ENCODE measurements around the gene WDR87.

The WDR87 gene

DNA sequence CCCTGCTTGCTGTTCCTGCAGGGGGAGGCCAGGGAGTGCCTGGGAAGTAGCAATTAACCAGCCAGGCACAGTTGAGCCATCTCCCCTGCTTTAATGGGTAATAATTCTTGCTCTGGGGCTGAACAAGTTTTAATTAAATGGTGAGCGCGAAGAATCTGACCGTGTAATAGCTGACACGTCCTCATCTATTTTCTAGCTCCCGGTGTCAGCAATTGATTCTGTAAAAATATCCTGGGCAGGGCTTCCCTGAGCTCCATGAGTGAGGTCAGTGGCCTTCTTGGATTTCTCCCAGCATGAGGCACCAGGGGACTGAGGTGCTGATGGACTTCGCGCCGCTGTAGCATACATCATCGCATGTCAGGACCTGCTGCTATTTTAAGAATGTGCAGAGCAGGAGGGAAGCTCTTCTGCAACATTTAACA is 27.6 kb upstream of the WDR87 start:
- TF ChIP-seq, protein P1, sequence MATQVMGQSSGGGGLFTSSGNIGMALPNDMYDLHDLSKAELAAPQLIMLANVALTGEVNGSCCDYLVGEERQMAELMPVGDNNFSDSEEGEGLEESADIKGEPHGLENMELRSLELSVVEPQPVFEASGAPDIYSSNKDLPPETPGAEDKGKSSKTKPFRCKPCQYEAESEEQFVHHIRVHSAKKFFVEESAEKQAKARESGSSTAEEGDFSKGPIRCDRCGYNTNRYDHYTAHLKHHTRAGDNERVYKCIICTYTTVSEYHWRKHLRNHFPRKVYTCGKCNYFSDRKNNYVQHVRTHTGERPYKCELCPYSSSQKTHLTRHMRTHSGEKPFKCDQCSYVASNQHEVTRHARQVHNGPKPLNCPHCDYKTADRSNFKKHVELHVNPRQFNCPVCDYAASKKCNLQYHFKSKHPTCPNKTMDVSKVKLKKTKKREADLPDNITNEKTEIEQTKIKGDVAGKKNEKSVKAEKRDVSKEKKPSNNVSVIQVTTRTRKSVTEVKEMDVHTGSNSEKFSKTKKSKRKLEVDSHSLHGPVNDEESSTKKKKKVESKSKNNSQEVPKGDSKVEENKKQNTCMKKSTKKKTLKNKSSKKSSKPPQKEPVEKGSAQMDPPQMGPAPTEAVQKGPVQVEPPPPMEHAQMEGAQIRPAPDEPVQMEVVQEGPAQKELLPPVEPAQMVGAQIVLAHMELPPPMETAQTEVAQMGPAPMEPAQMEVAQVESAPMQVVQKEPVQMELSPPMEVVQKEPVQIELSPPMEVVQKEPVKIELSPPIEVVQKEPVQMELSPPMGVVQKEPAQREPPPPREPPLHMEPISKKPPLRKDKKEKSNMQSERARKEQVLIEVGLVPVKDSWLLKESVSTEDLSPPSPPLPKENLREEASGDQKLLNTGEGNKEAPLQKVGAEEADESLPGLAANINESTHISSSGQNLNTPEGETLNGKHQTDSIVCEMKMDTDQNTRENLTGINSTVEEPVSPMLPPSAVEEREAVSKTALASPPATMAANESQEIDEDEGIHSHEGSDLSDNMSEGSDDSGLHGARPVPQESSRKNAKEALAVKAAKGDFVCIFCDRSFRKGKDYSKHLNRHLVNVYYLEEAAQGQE (IDR thresholded peaks at IDR 0.05; ENCODE audit: insufficient read depth in 1 of 2, low read depth in 2 of 2, low read length in 2 of 2) = no peak
- no peak for TF ChIP-seq FOXP2 (optimal IDR thresholded peaks at IDR 0.05; ENCODE audit: borderline replicate concordance, extremely low read depth, extremely low read length, insufficient read depth)

DNA sequence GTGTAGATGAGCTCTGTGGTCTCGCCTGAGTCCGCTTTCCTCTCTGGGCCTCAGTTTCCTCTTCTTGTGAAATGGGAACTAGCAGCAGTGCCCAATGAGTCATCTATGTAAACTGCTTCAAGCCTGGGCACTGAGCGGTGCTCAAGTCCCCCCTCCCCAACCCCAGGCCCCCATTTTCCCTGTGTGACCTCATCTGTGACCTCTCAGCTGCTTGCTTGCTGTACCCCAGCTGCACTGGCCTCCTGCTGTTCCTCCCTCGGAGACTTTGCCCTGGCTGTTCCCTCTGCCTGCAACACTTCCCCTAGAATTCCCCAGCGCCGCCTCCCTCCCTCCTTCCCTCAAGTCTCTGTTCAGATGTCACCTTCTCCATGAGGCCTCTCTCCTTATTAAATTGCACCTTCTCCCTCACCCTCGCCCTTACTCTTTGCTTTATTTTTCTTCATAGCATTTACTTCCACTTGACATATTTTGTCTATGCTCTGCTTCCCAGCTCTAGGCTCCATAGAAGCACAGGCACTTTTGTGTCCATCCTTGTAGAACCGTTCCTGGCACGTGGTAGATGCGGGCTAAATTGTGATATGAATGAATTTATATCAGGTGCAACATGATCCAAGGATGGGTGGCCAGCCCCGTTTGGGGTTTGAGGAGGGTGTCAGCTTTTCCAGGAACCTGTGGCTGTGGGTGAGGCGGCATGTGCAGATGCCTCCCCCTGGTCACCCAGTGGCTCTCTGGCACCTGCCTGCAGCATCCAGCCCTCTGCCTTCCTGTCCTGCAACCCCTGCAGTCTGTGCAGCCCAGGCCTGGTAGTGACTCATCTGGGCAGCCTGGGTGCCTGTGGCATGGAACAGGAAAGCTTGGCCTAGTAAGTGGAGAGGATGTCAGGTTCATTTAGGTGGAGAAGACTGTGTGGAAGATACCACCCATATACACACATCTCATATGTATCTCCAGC is 26.9 kb upstream of the WDR87 start:
- TF ChIP-seq POLR2AphosphoS5 (IDR thresholded peaks at IDR 0.05; ENCODE audit: low read depth, low read length) = no peak
- TF ChIP-seq SIN3A (IDR thresholded peaks at IDR 0.05; ENCODE audit: borderline replicate concordance, insufficient read depth, low read length) = no peak
- TF ChIP-seq TAF1 (IDR thresholded peaks at IDR 0.05; ENCODE audit: borderline replicate concordance, insufficient read depth, low read length) = no peak
- TF ChIP-seq FOXP2 (optimal IDR thresholded peaks at IDR 0.05; ENCODE audit: borderline replicate concordance, extremely low read depth, extremely low read length, insufficient read depth) = no peak
- TF ChIP-seq, protein P1 (IDR thresholded peaks at IDR 0.05; ENCODE audit: insufficient read depth in 1 of 2, low read depth in 2 of 2, low read length in 2 of 2) = no peak

DNA sequence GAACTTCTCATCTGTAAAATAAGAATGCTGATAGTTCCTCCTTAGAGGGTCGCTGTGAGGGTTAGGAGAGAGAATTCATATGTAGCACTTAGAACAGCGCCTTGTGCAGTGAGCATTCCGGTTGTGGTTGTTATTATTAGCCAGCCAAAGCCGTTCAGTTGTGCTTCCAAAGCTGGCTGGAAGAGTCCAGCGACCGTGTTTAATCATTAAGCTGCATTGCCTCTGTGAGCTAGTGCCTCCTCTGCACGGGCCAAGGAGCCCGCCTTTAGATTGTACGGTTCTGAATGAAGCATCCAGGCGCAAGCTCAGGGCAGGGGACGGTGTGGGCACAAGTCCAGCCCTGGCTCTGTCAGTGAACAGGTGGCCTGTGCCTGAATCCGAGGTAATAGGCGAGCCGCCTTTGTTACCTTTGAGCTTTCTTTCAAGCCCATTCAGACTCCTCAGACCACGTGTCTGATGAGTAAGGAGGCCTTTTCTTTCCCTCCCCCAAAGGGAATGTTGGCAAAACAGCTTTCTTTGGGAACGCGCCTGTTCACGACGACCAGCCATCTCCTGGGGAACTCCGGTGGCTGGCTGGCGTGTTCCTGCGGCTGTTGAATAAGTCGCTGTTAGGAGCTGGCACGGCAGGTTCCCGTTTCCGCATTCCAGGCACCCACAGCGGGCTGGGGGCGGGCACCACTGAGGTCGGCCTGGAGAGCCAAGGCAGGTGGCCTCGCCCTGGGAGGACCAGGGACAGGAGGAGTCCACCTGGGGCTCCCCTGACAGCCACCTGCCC is 25.7 kb upstream of the WDR87 start:
- TF ChIP-seq, protein P1 (IDR thresholded peaks at IDR 0.05; ENCODE audit: insufficient read depth in 1 of 2, low read depth in 2 of 2, low read length in 2 of 2) = no peak
- TF ChIP-seq SIN3A (IDR thresholded peaks at IDR 0.05; ENCODE audit: borderline replicate concordance, insufficient read depth, low read length) = no peak
- no peak for TF ChIP-seq FOXP2 (optimal IDR thresholded peaks at IDR 0.05; ENCODE audit: borderline replicate concordance, extremely low read depth, extremely low read length, insufficient read depth)
- TF ChIP-seq TAF1 (IDR thresholded peaks at IDR 0.05; ENCODE audit: borderline replicate concordance, insufficient read depth, low read length) = no peak
- TF ChIP-seq POLR2AphosphoS5 (IDR thresholded peaks at IDR 0.05; ENCODE audit: low read depth, low read length) = no peak

DNA sequence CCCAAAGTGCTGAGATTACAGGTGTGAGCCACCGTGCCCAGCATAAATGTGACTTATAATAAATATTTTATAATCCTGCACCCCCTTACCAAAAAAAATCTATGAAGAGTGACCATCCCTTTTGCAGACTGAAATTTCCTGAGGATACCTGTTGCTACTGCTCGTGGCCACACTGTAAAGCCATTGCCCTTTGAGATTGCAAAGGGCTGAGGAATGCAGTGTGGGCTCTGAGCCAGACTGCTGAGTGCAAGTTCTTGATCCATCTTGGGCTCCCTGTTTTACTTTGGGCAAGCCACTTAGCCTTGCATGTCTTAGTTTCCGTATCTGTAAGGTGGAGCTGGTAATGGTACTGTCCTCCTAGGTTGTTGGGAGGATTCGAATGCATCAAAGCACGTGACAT is 24.0 kb upstream of the WDR87 start:
- TF ChIP-seq, protein P1 (IDR thresholded peaks at IDR 0.05; ENCODE audit: insufficient read depth in 1 of 2, low read depth in 2 of 2, low read length in 2 of 2) = no peak
- no peak for TF ChIP-seq TAF1 (IDR thresholded peaks at IDR 0.05; ENCODE audit: borderline replicate concordance, insufficient read depth, low read length)
- no peak for TF ChIP-seq SIN3A (IDR thresholded peaks at IDR 0.05; ENCODE audit: borderline replicate concordance, insufficient read depth, low read length)
- TF ChIP-seq FOXP2 (optimal IDR thresholded peaks at IDR 0.05; ENCODE audit: borderline replicate concordance, extremely low read depth, extremely low read length, insufficient read depth) = no peak
